ENCODE data around the gene IFT81. TPM values are rescaled to one million over a fixed set of nuclear protein-coding genes. Genes with fewer than 3 reads are reported as not detected.
"Not testable (repeated sequence)": the region's sequence is repeated elsewhere in the genome, so short reads cannot be mapped to it uniquely, and the experiment has no call there.

IFT81 gene
- polyA plus RNA-seq, 1 of the 3 experiments (the other 2 are of a cell fraction) = 7.9 TPM

- H3K9ac ChIP-seq; H3K4me2 ChIP-seq; H2AFZ ChIP-seq (ENCODE audit: low read depth); DNase-seq; H3K36me3 ChIP-seq (replicated peaks in 1 of 2; ENCODE audit: control insufficient read depth in 1 of 2, insufficient read depth in 2 of 2, low read length in 1 of 2); H3F3A ChIP-seq (replicated peaks; ENCODE audit: insufficient read depth); H3K9me3 ChIP-seq; H3K27me3 ChIP-seq (ENCODE audit: insufficient read depth); H3K27ac ChIP-seq (ENCODE audit: low read depth in 2 of 2, low read length in 1 of 2); H3K4me3 ChIP-seq (ENCODE audit: low read depth in 2 of 2, low read length in 1 of 2); H3K4me1 ChIP-seq (ENCODE audit: control insufficient read depth in 1 of 2, insufficient read depth in 2 of 2, low read depth in 1 of 2, low read length in 1 of 2); H4K20me1 ChIP-seq (ENCODE audit: insufficient read depth); H3K9me2 ChIP-seq; H3K79me2 ChIP-seq (ENCODE audit: insufficient read depth); POLR2A ChIA-PET: not testable (repeated sequence)
- 67% methylated on average over 8 of the region's 8 CpGs for WGBS (ENCODE audit: low lambda C conversion rate)
- CTCF ChIA-PET = interaction anchor here (1.2 to 1.7 kb wide), 2 partner anchors 13 to 314 kb away, joined by 5 to 6 read pairs; no protein-coding TSS in a partner anchor
- peak; percentile 36; the same call in 1 of the 2 replicates for TF ChIP-seq CTCF (IDR thresholded peaks at IDR 0.05)
Observed at GRCh38 chr12:110117210-110117609, 6.9 kb upstream of the IFT81 start.

GRCh38 chr12:110117956-110118685 lies 6.0 kb upstream of the IFT81 start:
- TF ChIP-seq CHD2 (IDR thresholded peaks at IDR 0.05; ENCODE audit: low read length, partially characterized antibody) = no peak
- TF ChIP-seq, protein P1, sequence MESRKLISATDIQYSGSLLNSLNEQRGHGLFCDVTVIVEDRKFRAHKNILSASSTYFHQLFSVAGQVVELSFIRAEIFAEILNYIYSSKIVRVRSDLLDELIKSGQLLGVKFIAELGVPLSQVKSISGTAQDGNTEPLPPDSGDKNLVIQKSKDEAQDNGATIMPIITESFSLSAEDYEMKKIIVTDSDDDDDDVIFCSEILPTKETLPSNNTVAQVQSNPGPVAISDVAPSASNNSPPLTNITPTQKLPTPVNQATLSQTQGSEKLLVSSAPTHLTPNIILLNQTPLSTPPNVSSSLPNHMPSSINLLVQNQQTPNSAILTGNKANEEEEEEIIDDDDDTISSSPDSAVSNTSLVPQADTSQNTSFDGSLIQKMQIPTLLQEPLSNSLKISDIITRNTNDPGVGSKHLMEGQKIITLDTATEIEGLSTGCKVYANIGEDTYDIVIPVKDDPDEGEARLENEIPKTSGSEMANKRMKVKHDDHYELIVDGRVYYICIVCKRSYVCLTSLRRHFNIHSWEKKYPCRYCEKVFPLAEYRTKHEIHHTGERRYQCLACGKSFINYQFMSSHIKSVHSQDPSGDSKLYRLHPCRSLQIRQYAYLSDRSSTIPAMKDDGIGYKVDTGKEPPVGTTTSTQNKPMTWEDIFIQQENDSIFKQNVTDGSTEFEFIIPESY (IDR thresholded peaks at IDR 0.05; ENCODE audit: borderline replicate concordance, low read depth) = no peak
- no peak for TF ChIP-seq TEAD4 (IDR thresholded peaks at IDR 0.05; ENCODE audit: borderline replicate concordance, insufficient read depth)
- TF ChIP-seq RCOR1 (IDR thresholded peaks at IDR 0.05; ENCODE audit: low read length) = 0 out of 2 replicates have a peak, but pooled peaks have one; percentile 17
- TF ChIP-seq GABPA (IDR thresholded peaks at IDR 0.05; ENCODE audit: low read depth) = no peak
- no peak for TF ChIP-seq MAX (IDR thresholded peaks at IDR 0.05; ENCODE audit: low read depth)
- TF ChIP-seq, protein P2, sequence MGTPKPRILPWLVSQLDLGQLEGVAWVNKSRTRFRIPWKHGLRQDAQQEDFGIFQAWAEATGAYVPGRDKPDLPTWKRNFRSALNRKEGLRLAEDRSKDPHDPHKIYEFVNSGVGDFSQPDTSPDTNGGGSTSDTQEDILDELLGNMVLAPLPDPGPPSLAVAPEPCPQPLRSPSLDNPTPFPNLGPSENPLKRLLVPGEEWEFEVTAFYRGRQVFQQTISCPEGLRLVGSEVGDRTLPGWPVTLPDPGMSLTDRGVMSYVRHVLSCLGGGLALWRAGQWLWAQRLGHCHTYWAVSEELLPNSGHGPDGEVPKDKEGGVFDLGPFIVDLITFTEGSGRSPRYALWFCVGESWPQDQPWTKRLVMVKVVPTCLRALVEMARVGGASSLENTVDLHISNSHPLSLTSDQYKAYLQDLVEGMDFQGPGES (IDR thresholded peaks at IDR 0.05; ENCODE audit: low read depth, low read length) = no peak
- TF ChIP-seq RXRA (IDR thresholded peaks at IDR 0.05; ENCODE audit: borderline replicate concordance, low read depth) = no peak
- no peaks in the 10 kb centered on the region for H3K36me3 ChIP-seq (replicated peaks in 1 of 2; ENCODE audit: control insufficient read depth in 1 of 2, insufficient read depth in 2 of 2, low read length in 1 of 2)
- DNase-seq = no peak
- CTCF ChIA-PET = no interaction called here
- H3K4me3 ChIP-seq (ENCODE audit: low read depth in 2 of 2, low read length in 1 of 2) = no peak overlapping the region
- H3F3A ChIP-seq (replicated peaks; ENCODE audit: insufficient read depth) = peaks cover 5% of the 10 kb centered on the region
- 50% methylated on average over 7 of the region's 7 CpGs for WGBS (ENCODE audit: low lambda C conversion rate)
- no peaks in the 10 kb centered on the region for H3K79me2 ChIP-seq (ENCODE audit: insufficient read depth)
- no peak overlapping the region for H3K9ac ChIP-seq
- H3K4me1 ChIP-seq (ENCODE audit: control insufficient read depth in 1 of 2, insufficient read depth in 2 of 2, low read depth in 1 of 2, low read length in 1 of 2) = peaks cover 0 to 6% of the 10 kb centered on the region in 2 experiments; a peak in 1 of 4 replicates
- peak overlapping the region in 1 of 2 experiments; percentile 19; a peak in 1 of 4 replicates for H3K27ac ChIP-seq (ENCODE audit: low read depth in 2 of 2, low read length in 1 of 2)
- no peaks in the 10 kb centered on the region for H3K9me3 ChIP-seq
- no peak overlapping the region for H3K4me2 ChIP-seq
- H4K20me1 ChIP-seq (ENCODE audit: insufficient read depth) = no peaks in the 10 kb centered on the region
- POLR2A ChIA-PET = no interaction called here
- peak overlapping the region; percentile 24; the same call in 1 of the 2 replicates for H2AFZ ChIP-seq (ENCODE audit: low read depth)
- no peaks in the 10 kb centered on the region for H3K9me2 ChIP-seq
- H3K27me3 ChIP-seq (ENCODE audit: insufficient read depth) = no peaks in the 10 kb centered on the region
